T-helper 2 cell treated with Interferon-gamma antibody and Interleukin-4, amounts not matched to agents 100 ng/mL and 5 ng/mL, for 36 hours (primary cell): ENCODE measurements around the gene MRPL11. TPM values are rescaled to one million over a fixed set of nuclear protein-coding genes. Genes with fewer than 3 reads are reported as not detected.

Experiments used
- intact Hi-C: fragments of 100-400 bp; cut with micrococcal nuclease; formaldehyde crosslinking; loops from one replicate; pipeline ENCODE4 v1.15.1; 2023
- total RNA-seq: library from RNA; stranded (reverse); gene quantifications from 2 replicates; pipeline ENCODE4 v1.2.3, GENCODE V29; 2022

The MRPL11 gene
- 82.4 and 87.6 TPM in 2 replicates for total RNA-seq

DNA sequence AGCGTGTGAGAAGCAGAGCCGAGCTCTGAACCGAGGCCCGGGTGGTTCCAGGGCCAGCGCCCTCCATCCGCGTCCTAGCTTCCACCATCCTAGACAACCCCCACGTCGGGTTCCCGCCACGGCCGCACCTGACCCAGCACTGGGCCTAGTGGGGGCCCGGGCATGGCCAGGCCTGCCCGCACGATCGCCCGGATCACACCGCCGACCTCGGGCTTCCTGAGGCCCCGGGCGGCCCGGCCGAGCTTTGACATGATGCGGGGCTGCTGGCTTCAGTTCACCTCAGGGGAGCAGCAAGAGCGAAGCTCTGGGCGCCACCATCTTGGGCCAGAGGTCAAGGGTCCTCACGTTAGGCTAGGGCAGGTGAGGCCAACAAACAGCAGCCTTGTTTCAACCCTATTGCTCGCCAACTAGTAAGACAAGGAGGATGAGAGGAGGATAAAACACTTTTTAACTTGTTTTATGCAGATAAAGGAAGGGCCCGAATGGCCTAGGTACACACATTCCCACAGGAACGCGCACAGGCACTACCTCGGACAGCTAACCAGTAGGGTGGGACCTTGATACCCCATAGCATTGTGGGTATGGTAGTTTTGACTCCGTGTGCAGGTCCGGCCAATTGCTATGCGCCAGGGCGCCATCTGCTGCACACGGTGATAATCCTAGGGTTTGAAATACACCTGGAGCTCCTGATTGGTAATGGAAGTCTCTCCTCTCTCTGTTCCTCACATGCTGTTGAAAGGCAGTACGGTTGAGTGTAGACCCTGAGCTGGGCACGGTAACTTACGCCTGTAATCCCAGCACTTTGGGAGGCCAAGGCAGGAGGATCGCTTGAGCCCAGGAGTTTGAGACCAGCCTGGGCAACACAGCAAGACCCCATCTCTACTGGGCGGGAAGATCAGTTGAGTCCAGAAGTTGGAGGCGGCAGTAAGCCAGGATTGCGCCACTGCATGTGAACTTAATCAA, at the start of gene MRPL11:
Gene MRPL11, minus strand, starts transcription at position 345 of the 963 bp plus-strand sequence. Its CDS starts 94 bp downstream, at position 251.
- intact Hi-C loops: loop anchor here (1.0 to 5.0 kb wide), 5 partner anchors 17 to 91 kb away; partner anchors contain the start of genes B4GAT1, BRMS1, DPP3 and NPAS4

GRCh38 chr11:66484806-66485380, 46.2 kb upstream of the MRPL11 start:
- intact Hi-C loops: loop anchor here (5.0 kb wide), 1 partner anchor 868 kb away; the partner anchor contains the start of gene PCNX3

DNA sequence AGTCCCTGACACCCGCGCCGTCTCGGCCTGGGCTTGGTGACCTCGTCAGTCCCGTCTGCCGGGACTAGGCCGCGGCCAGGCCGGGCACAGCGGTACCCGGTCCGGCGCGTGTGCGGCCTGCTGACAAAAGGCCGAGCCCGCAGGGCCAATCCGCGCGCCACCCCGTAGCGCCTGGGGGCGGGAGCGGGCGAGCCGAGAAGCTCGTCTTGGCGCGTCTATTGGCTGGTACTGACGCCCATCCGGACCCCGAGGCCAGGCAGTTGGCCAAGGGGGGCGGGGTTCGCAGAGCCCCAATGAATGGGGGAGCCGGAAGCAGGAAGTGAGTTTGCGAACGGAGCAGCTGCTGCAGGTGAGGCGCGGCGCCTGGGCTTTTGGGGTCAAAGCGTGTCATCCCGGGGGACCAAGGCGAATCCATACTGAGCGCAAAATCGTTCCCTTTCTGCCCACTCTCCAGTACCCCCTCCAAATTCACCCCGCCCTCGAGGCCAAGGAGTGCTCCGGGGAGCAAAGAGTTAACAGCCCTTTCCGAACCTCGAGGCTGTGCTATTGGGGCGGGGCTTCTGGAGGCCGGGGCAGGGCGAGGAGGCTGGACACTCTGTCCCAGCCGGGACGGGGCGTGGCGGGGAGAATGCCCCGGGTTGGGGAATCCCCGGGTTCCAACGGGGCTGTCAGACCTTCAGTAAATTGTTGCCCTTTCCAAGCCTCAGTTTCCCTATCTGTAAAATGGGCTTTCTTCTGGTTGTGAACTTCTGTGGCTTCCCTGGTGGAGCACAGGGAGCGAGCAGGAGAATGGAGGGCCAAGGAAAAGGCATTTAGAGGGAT, 41.7 kb upstream of the MRPL11 start, which contains the start of gene DPP3:
Gene DPP3, plus strand, starts transcription at position 318 of the 822 bp plus-strand sequence. CDS start 1,767 bp downstream, outside the sequence.
- intact Hi-C loops: loop anchor here (1.0 to 5.0 kb wide), 8 partner anchors 14 to 863 kb away; partner anchors contain the start of genes ACTN3, BBS1, PCNX3 and PELI3

DNA sequence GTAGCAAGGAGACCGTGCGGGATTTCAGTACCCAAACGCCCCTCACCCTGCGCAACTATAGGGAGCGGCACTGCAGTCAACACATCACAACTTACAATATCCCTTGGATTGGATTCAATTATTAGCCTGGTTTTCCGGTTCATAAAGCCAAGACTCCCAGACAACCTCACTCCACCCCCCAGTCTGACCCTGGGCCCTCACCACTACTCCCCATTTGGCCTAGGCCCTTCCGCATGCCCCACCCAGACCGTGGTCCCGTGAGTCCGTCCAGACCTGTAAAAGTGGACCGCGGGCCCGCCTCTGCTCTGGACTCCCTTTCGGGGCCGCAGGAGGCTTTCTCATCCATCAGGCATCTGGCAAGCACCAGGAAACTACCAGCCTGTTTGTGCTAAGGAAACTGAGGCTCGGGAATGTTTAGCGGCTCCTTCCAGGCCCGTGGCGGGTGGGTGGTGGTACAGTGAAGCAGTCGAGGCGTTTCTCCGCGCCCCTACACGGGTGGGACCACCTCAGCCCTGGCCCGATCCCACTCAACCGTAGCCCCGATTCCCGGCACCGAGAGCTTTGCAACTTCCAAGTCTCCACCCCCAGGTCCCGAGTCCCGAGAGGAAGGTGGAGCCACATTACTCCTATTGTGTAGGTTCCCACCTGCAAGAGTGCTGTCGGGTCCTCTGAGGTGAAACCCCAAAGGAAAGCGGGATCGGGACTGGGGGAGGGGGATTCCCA, 40.9 kb upstream of the MRPL11 start:
- intact Hi-C loops: loop anchor here (1.0 to 5.0 kb wide), 8 partner anchors 13 to 862 kb away; partner anchors contain the start of genes ACTN3, BBS1, PCNX3 and PELI3

DNA sequence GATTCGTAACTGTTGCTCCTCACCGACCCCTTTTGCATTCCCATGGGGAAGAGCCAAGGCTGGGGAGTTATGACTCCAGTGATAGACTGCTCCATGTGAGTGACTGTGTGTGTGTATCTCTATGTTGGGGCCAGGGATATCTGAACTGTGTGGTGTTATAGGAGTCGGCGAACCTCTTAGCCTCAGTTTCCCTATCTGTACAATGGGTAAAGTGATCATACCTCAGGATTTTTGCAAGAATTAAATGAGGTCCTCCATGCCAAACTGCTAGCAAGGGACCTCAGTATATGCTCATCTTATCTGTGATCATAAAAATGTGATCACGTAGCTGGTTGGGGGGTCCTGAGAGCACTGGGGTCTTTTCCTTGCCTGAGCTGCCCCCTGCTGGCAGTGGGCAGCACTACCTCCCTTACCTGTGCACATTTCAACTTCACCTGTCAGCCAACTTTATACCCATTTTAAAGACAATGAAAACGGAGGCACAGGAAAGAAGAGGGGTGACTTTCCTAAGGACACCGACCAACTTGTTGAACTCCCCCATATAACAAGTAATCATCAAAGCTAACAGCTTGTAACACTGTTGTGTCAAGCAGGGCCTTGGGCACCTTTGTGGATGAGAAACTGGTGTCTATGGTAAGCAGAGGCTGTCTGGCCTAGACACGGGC, 40.2 kb upstream of the MRPL11 start:
- intact Hi-C loops: no loop called here

DNA sequence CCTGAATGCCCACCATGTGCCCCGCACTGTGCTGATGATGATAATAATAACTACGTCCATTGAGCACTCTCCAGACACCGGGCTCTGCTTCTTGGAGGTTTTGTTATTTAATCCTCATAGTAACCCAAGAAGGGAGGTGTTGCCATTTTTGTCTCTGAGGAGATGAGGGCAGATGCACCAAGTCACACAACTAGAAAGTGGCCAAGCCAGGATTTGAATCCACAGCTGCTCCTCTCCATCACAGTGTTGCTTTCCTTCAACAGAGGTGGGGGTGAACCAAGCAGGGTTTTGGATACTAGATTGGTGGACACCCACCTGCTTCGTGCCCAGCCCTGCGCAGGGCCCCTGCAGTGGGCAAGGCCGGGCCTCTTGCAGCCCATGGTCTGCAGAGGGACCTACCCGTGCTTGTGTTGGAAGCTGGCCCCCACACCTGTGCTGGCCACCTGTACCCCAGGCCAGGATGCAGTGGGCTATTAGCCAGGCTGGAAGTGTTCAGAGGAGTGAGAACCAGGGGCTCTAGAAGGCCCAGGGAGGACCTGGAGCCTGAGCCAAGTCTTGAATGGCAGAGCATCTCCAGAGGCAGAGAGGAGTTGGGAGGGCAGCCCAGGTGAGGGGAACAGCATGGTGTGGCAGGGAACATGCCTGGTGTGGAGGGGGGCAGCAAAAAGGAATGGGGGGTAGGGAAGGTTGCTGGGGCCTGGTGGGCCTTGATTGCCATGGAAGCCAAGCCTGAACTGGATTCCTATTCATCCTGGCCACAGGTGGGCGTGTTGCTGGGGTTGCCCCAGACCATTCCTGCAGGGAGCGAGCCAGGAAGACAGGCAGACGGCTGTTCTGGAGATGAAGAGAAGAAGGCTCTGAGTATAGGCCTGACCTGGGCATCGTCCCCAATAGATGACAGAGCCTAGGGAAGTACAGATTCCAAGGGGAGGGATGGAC, 38.9 kb upstream of the MRPL11 start:
- intact Hi-C loops: no loop called here

GRCh38 chr11:66476841-66477251, 38.2 kb upstream of the MRPL11 start:
- intact Hi-C loops: no loop called here

- intact Hi-C loops: no loop called here
Observed at GRCh38 chr11:66476173-66476840, 37.7 kb upstream of the MRPL11 start.

DNA sequence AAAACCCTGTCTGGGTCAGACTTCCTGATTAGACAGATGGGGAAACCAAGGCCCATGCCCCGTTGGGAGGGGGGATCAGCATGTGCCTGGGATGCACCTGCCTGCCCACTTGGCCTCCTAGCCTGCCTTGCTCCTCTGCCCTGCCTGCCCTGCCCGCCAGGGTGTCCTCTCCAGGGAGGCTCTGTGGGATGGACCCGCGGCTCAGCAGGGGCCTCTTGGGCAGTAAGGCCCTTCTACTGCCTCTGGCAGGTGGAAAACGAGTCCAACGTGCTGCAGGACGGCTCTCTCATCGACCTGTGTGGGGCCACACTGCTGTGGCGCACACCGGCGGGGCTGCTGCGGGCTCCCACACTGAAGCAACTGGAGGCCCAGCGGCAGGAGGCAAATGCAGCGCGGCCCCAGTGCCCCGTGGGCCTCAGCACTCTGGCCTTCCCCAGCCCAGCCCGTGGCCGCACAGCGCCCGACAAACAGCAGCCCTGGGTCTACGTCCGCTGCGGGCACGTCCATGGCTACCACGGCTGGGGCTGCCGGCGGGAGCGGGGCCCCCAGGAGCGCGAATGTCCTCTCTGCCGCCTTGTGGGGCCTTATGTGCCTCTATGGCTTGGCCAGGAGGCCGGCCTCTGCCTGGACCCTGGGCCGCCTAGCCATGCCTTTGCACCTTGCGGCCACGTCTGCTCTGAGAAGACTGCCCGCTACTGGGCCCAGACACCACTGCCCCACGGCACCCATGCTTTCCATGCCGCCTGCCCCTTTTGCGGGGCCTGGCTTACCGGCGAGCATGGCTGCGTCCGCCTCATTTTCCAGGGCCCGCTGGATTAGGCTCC, 36.9 kb upstream of the MRPL11 start:
- intact Hi-C loops: no loop called here

- intact Hi-C loops: no loop called here
Observed at GRCh38 chr11:66473608-66474515, 35.2 kb upstream of the MRPL11 start.

DNA sequence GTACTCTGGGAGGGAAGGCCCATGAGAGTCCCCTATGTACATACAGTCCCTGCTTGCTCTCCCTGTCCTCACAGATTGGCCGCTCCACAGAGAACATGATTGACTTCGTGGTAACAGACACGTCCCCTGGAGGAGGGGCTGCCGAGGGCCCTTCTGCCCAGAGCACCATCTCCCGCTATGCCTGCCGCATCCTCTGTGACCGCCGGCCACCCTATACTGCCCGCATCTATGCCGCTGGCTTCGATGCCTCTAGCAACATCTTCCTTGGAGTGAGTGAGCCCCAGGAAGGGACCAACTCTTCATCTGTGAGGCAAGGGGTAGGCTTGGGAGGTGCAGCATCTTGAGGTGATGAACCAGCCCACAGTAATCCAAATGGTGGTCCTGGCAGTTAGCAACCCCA, 34.5 kb upstream of the MRPL11 start:
- intact Hi-C loops: no loop called here

GRCh38 chr11:66472054-66472453, 33.4 kb upstream of the MRPL11 start:
- intact Hi-C loops: no loop called here

DNA sequence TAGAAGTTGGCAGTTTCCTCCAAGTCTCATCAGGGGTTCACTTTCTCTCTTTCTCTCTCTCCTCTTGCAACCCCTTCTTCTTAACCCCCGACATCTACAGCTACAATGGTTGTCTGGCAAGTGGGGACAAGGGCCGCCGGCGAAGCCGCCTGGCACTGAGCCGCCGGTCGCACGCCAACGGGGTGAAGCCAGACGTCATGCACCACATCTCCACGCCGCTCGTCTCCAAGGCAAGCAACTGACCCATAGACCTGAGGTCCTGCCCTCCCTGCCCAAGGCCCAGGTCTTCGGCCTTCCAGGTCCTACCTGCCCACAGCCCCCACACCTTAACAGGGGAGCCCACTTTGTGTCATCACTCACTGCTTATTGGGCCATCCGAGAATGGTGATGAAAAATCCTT, 32.5 kb upstream of the MRPL11 start:
- intact Hi-C loops: no loop called here

DNA sequence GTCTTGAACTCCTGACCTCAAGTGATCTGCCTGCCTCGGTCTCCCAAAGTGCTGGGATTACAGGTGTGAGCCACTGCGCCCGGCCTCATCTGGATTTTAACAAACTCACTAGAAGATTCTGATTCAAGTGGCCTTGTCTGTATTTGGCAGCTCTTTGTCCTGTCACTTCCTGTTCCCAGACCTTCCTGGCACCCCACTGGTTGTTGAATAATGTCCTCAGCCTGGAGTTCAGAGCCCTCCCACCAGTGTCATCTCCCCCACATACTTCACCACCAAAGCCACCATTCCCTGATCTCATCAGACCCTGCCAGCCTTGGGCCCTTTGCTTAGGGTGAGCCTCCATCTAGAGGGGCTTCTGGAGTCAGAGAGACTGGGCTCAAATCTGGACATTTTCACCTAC, 31.4 kb upstream of the MRPL11 start:
- intact Hi-C loops: no loop called here

- intact Hi-C loops: no loop called here
Observed at GRCh38 chr11:66469441-66469840, 30.8 kb upstream of the MRPL11 start.

DNA sequence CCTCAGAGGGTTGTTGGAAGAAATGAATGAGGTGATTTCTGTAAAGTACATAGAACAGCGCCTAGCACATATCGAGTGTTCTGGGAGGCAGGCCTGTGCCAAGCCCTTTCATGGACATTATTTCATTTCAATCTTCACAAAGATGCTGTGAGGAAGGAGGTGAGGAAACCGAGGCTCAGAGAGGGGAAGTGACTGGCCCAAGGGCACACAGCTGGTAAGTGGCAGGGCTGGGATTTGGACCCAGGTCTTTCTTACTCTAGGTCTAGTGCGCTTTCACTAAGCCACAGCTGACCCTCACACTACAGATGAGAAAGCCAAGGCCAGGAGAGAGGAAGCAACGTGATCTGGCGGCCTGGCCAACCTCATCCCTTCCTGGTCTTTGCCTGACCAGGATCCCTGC, 30.0 kb upstream of the MRPL11 start:
- intact Hi-C loops: no loop called here
